GM19328 (cell line): ENCODE data around the gene GRIA1.

Experiments
- ATAC-seq: cut with Tn5 transposase; IDR thresholded peaks from one replicate; pipeline ENCODE4 v1.9.1; 2021; ENCODE audit warnings: mild to moderate bottlenecking, moderate library complexity; ENCODE audit not compliant: unreplicated experiment

Gene GRIA1

DNA sequence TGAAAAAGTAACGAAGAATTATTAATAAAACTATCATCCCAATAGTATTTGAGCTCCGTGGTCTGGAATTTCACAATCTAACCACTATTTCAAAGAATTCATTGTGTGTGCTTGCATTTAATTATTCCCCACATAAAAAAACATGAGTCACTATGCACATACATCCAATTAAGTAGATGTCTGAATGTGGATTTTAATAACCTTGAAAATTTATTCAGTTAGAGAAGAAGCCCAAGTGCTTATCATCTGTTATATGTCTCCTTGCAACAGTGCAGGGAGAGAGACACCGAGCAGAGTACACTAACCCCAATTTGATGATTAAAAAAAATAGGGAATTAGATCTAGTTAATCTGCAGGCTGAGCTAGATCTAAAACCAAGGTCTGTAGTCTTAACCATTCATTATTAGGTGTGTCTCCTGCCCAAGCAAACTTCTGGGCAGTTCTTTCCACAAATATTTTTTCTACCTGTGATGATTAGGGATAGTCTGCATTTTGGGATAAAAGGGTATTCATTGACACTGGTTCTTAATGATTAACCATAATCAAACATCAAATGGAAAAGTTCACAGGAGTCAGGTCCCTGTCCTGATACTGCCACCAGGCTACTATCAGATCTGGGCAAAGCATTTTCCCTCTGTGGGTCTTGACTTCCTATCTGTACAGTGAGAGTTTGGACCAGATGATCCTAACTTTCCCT lies 164.2 kb downstream of the GRIA1 start:
- no peak for ATAC-seq

DNA sequence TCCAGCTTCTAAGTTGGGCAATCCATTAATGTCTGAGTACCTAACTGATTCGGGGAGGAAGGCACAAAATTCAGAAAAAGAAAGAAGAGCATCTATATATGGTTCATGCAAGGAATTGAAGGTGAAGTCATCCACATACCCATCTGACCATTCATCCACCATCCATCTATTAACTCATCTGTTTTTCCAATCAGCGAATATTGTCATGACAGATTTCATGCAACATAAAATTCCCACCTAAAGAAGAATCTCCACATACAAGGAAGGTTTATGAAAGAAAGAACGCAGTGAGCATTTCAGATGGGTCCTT lies 164.7 kb downstream of the GRIA1 start:
- no peak for ATAC-seq

DNA sequence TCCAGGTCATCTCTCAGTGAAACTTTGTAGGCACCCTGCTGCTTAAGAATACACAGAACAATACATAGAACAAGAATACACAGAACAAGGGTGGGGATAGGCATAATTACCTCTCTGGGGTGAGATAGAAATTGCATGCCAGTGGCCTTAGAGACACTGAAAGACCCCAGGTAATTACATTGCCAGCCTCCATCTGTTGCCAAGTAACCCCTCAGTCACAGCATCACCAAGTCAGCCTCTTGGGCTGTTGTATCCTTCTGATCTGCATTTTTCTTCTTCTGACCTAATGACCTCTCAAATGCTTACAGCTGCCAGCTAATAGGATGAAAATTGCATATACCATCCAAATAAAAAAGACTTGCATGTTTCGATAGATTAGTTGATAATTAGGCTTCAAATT lies 167.7 kb downstream of the GRIA1 start:
- ATAC-seq, result no peak

DNA sequence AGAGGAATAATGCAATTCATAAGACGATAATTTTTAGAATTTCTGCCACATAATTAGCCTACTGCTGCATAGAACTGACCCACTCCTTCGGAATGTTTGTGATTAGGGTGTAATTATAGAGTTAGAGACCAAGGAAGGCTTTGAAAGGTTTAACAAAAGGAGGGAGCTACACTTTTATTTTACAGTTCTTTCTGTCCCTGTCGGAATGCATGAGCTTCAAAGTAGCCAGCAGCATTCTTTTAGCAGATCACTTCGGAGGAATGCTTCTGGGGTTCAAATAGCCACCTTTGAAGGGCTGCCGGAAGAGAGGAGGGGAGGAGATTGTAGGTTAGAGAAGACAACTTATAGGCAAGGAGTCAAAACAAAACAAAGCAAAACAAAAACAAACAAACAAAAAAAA lies 168.1 kb downstream of the GRIA1 start:
- ATAC-seq, result no peak

DNA sequence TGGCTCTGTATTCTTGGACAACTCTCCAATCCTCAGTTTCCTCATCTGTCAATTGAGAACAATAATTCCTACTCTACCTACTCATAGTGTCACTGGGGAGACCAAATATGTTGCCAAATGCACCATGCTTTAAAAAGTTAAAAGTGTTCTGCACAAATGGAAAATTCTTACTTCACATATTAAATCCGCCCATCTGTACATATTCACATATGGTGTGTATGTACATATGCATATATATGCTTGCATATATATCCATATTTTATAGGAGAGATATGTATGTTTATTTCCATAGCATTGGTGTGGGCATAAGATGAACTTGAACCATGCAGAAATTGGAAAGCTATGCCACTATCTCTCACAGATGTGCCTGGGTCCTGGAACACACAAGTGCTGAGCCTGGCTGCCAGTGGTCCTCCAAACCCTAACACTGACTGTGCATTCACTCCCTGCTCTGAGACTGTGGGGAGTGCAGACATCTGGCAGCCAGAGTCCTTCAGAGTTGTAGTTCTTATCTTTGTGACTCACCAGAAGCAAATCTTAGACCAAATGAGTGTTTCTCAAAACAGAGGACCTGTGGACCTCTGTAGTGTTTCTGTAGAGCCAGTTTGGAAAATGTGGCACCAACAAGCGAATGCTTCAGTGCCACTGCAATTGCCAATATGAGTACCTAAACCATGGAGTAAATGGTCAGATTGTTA lies 168.7 kb downstream of the GRIA1 start:
- ATAC-seq, result no peak

DNA sequence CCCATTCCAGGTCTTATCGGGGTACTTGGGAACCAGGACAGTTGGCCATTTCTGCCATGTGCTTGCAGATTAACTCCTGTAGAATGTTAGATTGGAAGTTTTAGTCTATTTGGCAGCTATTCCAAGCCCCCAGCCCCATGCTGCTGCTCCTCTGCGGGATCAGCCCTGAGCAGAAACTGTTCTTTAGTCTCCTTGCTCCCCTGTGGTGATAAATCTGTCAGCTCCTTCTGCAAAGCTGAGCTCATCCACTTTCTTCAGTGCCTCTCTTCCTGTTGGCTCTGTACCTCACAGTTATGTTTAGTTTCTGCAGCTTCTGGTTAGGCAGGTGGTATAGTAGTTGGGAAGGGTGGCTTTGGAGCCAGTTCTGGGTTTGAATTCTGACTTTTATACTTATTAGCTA lies 170.4 kb downstream of the GRIA1 start:
- no peak for ATAC-seq

DNA sequence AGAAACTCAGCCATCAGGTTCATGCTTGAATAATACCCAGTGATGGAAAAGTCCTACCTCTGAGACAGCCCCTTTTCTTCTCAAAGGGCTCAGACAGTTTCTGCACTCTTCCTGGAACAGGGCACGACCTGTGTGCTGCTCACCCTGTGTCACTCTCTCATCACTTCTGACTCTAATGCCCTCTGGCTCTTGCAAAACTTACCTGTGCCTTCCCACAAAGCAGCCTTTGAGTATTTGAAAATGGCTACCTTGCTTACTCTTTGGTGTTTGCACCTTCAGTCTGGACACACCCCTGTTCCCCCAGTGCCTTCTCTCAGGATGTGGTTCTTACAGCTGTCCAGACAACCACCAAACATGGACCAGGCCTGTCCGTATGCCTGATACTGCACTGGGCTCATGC lies 171.4 kb downstream of the GRIA1 start:
- ATAC-seq, result no peak

DNA sequence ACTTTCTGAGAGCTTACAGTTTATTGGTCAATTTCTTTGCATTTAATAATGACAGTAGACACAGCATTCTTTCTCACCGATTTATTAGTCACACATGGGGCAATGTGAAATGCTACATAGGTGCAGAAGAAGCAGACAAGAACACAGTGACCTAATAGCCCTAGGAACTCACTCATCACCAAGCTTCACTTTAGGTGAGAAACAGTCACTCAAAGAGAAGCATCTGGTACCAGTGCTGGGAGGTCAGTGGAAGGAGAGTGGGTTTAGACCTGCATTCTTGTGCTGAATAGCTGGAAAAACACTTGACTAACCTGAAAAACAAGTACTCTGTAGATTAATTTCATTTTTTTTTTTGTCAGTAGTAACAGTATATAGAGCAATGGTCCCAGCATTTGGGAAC lies 179.6 kb downstream of the GRIA1 start:
- ATAC-seq, result no peak

DNA sequence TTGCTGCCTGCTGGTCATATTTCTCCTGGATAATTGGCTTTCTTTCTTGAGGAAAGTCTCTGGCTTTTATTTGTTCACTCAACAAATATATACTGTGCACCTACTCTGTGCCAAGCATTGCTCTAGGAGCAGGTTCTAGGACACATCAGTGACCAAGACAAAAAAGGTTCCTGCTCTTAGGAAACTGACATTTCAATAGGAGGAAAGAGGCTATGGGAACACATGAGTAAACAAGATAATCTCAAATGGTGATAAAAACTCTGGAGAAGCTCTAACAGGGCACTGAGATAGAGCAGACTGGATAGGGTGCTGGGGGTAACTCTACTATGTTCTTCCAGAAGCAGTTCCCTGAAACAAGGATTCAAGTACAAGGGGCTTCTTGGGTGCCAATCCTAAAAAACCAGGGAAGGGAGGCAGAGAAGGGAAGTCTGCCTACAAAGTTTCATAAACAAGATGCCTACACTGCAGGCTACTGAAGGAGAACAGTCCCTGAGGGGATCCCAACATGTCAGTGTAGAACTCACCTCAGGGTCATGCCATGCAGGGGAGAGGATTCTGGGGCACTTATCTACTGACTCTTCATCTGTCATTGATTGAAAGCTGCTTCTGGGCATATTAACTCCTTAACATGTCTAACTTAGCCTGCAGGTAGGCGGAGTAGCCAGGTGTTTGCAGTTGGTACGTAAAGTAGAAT lies 181.3 kb downstream of the GRIA1 start:
- ATAC-seq, result no peak

DNA sequence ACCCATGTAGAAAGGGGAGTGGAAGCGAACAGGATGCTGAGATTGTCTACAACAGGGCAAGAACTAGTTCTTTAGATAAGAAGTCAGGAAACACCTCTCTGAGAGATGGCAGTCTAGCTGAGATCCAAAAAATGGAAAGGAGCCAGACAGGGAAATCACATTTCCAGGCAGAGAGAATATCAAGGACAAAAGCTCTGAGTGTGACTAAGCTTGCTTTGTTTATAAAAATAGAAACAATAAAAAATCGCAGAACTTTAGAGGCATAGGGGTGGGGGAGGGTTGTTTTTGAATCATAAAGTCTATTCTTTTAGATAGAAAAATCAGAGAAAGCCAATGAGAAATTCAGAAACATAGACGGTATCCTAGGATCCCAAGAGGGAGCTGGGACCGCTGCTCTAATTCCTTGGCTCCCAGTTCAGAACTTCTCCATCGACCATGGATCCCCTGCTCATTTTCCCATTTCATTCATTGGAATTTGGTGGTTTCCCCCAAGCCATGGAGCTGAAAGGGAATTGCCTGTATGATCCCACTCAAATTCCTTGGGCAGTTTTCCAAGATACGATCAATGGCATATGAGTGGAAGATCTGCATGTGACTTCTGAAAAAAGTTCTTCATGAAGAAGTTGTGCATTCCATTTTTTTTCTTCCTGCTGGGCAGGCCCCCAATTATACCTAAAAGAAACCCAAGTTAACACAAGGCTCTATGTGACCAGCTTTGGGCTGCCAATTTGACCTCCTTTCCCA lies 182.0 kb downstream of the GRIA1 start:
- ATAC-seq, result no peak

DNA sequence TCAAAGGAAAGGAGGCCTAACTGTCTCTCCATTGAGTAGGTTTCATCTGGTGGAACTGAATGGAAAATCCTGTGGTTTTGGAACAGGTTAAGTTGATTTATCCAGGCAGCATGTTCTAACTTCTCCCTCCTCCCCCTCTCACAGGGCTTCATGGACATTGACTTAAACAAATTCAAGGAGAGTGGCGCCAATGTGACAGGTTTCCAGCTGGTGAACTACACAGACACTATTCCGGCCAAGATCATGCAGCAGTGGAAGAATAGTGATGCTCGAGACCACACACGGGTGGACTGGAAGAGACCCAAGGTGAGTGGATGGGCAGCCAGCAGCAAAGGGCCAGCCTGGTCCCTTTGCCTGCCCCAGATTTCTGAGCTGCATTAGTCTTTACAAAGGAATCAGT lies 183.9 kb downstream of the GRIA1 start:
- no peak for ATAC-seq

DNA sequence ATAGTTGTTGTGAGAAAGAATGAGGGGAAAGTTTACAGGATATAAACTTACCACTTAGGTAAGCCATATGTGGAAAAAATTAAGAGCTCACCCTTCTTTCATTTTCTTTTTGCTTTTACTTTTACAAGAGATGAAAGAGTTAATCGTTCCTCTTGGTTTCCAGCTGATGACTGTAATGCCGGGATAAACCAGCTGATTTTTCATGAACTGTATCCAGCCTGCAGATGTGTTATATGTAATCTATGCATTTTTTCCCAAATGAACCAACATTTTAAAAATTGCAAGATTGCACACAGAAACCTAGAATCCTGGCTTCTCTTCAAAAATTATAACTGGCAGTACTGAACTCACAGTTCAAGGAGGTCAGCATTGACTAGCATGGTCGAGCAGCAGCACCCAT lies 185.9 kb downstream of the GRIA1 start:
- no peak for ATAC-seq

DNA sequence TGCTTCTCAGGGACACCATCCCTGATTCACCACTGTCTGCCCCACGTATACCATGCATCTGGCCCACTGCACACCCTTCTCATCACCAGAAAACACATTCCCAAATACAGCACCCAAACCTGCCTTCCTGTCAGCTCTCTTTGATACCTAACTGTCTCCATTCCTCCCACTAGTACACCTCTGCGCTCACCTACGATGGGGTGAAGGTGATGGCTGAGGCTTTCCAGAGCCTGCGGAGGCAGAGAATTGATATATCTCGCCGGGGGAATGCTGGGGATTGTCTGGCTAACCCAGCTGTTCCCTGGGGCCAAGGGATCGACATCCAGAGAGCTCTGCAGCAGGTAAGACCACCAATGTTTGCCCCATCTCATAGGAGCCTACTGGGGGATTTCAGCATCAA lies 186.4 kb downstream of the GRIA1 start:
- ATAC-seq, result no peak

DNA sequence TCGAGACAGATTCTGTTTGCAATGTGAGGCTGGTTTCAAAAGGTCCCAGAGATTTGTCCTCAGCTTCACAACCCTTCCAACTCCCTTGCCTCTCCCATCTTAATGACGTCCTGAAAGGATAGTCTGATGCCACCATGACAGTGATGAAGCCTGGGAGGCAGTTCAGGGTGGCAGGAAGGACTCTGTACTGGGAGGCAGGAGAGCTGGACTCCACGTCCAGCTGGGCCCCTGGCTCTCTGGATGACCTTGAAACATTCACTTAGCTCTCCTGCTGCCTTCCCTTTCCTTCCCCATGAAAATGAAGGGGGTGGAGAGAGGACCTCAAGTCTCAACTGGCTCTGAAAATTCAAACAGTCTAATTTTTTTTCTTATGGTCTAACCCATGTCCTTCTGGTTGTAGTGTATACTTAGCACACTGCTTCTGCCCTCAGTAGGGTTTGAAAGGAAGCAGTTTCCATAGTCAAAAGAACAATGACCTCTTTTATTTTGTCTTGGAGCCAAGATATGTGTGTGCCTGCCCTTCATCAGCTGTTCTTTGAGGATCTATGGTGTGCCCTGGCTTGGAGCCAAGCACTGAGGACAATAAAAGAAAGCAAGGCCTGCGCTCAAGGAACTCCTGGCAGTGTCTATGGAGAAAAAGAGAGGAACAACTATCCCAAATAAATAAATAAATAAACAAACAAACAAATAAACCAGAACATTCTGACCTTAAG lies 188.3 kb downstream of the GRIA1 start:
- no peak for ATAC-seq

DNA sequence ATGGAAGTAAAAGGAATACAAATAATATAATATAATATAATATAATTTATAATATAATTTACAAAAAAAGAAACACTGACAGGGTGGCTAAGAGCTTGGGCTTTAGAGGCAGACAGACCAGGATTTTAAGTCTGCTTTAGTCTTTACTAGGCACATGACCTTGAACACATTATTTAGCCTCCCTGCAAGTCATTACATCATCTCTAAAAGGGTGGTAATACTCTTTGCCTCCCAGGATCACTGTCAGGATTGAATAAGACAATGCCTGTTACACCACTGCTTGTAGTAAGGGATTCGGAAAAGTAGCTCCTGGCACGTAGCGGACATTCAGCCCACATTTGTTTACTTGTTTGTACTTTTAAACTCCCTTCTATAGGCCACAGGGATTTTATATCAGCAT lies 199.8 kb downstream of the GRIA1 start:
- no peak for ATAC-seq

DNA sequence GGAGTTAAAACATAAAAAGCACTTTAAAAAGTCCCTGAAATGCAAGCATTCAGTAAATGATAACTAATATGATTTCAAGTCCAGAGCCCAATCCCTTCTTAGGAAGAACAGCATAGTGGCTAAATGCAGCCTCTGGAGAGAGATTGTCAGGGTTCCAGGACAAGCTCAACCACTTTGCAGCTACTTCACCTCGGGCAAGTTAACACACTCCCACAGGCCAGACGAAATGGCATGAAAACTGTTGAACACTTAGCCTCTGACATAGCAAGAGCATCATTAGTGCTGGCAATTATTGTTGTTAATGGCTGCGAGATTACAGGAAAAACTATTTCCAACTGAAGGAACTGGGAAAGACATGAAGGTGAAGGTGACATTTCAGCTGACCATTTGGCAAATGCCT lies 205.8 kb downstream of the GRIA1 start:
- ATAC-seq, result no peak

DNA sequence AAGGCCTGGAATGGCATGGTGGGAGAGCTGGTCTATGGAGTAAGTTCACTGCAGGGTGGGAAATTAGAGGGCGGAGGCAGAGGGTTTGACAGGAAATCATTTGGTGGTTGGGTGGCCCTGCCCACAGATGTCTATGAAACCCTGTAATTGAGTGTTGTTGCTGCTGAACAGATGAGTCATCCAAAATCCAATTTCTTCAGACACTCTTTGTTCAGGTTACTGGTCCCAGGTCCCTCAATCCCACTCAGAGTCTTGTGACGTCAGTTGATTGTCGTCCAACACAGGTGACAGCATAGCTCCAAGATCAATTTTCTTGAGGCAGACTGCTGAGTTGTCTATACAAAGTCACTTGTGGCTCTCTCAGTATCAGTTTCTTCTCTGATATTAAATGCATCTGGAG lies 208.6 kb downstream of the GRIA1 start:
- no peak for ATAC-seq

DNA sequence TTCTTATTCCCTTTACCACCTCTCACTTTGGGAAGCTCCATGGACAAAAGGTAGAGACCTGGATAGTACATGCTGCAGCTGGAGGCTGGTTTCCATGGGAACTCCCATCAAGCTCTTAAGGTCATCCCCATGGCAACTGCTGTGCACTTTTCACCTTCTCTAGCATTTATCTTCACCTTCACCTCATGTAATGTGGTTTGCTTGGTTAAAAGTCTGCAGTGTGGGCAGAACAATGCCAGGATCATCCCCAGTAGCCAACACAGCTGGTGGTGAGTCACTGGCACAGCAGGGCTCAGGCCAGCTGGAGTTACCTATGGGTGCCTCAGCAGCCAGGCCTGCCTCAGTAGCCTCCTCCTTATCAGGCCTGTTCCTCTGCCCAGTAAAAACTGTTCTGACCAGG lies 210.5 kb downstream of the GRIA1 start:
- no peak for ATAC-seq

DNA sequence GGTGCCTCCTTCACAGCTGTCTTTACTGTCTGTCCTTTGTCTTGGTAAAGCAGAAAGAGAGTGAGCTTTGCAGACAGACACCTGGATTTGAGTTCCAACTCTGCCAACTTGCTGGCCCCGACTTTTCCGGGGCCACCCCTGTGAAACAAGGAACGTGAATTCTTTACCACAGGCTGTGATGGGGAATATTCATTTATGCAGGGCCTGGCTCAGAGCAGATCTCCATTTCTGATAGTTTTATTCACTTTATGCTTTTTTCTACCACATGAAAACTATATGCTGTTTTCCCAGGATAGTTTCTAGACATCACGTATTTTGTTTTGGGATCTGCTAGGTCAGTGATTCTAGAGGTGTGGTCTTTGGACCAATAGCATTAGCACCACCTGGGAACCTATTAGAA lies 211.8 kb downstream of the GRIA1 start:
- ATAC-seq, result no peak

DNA sequence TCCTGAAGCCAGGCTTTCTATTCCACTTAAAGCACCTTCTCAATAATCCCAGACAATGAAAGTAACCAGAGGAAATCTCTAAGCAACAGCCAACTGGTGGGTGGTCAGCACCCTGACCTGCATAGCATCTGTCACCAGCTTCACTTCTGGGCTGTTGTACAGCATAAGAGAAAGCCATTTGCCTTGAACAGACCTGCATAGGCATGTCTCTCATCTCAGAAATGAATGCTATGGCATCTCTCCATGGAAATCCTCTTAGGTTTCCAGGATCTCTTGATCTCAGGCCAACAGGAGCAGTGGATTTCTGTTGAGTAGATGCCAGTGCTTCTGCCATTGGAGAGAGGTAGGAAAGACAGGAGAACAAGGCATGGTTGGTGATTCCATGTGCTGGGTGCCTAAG lies 213.6 kb downstream of the GRIA1 start:
- ATAC-seq, result no peak

DNA sequence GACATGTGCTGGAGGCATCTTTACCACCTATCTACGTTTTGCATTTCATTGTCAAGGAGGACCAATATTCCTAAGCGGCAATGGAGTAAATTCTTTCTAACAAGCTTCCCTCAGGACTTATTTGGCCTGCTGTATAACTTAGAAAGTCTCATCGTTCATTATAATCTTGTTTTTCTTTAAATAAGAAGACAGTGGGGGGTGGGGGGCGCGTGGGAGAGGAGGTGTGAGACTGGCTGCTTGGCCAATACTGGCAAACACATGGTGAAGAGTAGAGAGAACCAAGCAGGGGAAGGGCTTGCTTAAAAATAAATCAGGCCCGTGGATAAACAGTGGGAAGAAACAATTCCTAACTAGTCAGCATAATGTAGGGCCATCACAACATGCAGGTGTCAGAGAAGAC lies 217.2 kb downstream of the GRIA1 start:
- ATAC-seq, result no peak
